ENCODE results near the gene GPRC5B. TPM values are rescaled to one million over a fixed set of nuclear protein-coding genes. Genes with fewer than 3 reads are reported as not detected.

Gene GPRC5B, protein sequence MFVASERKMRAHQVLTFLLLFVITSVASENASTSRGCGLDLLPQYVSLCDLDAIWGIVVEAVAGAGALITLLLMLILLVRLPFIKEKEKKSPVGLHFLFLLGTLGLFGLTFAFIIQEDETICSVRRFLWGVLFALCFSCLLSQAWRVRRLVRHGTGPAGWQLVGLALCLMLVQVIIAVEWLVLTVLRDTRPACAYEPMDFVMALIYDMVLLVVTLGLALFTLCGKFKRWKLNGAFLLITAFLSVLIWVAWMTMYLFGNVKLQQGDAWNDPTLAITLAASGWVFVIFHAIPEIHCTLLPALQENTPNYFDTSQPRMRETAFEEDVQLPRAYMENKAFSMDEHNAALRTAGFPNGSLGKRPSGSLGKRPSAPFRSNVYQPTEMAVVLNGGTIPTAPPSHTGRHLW
- not detected in 2 replicates for total RNA-seq (2014; rRNA removed; shearing (Covaris generic); ENCODE audit: low replicate concordance)

DNA sequence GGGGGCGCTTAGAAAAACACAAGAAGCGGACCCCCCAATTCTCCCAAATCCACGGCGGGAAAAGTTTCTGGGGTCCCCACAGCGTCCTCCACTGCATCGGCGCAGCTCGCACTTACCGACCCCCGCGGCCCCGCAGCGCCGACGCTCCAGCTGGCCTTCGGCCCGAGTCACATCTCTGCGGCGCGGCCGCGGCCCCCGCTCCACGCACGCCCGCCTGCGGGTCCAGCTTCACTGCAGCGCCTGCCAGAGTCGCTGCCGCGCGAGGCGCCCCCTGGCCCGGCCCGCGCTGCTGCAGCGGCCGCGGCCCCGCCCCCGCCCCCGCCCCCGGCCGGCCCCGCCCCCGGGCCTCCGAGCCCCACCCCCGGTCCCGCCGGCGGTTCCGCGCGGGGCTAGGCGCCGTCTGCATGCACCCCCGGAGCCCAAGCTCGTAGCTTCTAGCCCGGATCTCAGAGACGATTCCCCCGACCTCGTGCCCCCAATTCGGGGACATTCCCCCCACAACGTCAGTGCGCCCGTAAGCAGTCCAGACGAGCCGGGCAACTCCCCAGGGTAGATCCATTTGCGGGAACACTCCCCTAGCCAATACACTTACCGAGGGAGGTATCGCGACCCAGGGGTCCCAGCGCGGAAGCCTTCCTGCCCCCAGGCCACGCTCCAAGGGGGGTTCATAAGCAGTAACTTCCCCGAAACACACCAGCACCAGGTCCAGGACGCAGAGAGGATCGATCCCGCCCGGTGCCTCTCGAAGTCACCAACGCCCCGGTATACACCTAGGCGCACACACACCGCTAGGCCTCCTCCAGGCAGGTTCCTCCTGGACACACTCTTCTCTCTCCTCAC is at the start of gene GPRC5B:
TSS of gene GPRC5B (minus strand) at position 238 of the 840 bp plus-strand sequence. CDS start 12,003 bp downstream, outside the sequence.
- Histone ChIP-seq H3K79me2 (ENCODE audit: low read length) (no peaks in the 10 kb centered on the region), H3K4me3 (ENCODE audit: low read length) (no peak within 1 kb of the TSS), H3K9ac (ENCODE audit: low read length) (no peak within 1 kb of the TSS), H4K20me1 (ENCODE audit: insufficient read depth, low read depth, low read length) (no peaks in the 10 kb centered on the region), H3K9me2 (replicated peaks; ENCODE audit: insufficient read depth, low read length) (no peaks in the 10 kb centered on the region), H2AFZ (ENCODE audit: low read length) (no peak within 1 kb of the TSS), H3K27ac (ENCODE audit: low read length) (no peak within 1 kb of the TSS), H3K4me1 (ENCODE audit: low read length) (no peaks in the 10 kb centered on the region), H3K36me3 (ENCODE audit: insufficient read depth, low read length) (no peaks in the 10 kb centered on the region), H3K9me3 (ENCODE audit: low read length) (no peaks in the 10 kb centered on the region), H3K4me2 (ENCODE audit: low read depth, low read length, poor library complexity, severe bottlenecking) (no peak within 1 kb of the TSS), H3K27me3 (ENCODE audit: low read length) (no peaks in the 10 kb centered on the region)
- no peak for DNase-seq

DNA sequence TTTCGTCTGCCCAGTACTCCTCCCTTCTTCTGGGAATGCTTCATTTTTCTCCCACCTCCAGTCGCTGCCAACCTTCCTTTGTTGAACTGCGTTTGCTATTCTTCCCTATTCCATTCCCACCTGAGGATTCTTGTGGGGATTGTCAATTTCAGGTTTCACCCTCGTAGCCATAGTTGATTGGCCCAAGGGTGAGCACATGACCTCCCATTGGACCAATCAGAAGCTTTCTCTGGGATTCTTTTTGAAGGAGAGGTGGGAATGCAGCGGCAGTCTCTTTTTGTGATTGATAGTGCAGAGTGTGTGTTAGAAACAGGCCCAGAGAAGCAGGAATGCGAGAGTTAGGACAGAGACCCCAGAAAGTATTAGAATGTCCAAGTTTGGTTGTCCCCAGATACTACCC is 49.1 kb upstream of the GPRC5B start:
- no peaks in the 10 kb centered on the region for H3K4me1 ChIP-seq (ENCODE audit: low read length)

DNA sequence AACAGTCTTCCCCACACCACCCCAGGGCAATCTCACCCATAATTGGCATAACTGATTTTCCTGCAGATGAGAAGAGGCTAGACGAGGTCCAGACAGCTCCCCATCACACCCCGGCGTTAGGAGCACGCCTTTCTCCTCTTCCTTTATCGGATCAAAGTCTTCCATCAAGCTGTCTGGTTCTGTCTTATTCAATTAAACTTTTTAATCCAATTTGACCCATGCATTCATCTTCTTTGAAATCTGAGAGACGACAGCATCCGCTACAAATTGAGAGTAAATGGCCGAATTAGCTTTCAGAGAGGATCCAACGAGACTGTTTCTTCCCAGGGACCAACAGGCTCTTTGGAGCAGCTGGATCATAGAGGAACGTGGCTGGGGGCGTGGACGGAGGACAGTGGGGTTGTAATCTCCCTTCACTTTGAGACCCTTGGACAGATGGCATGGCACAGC is 44.4 kb upstream of the GPRC5B start:
- H3K9me2 ChIP-seq (replicated peaks; ENCODE audit: insufficient read depth, low read length): no peaks in the 10 kb centered on the region
- no peaks in the 10 kb centered on the region for H4K20me1 ChIP-seq (ENCODE audit: insufficient read depth, low read depth, low read length)
- H3K9me3 ChIP-seq (ENCODE audit: low read length): no peaks in the 10 kb centered on the region
- no peaks in the 10 kb centered on the region for H3K4me1 ChIP-seq (ENCODE audit: low read length)
- H3K79me2 ChIP-seq (ENCODE audit: low read length): no peaks in the 10 kb centered on the region
- no peak overlapping the region for H3K4me3 ChIP-seq (ENCODE audit: low read length)
- no peaks in the 10 kb centered on the region for H3K27me3 ChIP-seq (ENCODE audit: low read length)
- H3K27ac ChIP-seq (ENCODE audit: low read length): no peak overlapping the region
- H2AFZ ChIP-seq (ENCODE audit: low read length): no peak overlapping the region
- no peaks in the 10 kb centered on the region for H3K36me3 ChIP-seq (ENCODE audit: insufficient read depth, low read length)
- no peak overlapping the region for H3K9ac ChIP-seq (ENCODE audit: low read length)
- H3K4me2 ChIP-seq (ENCODE audit: low read depth, low read length, poor library complexity, severe bottlenecking): no peak overlapping the region
- DNase-seq: no peak

More for the DNA sequence above, 49.1 kb upstream of the GPRC5B start:
- Histone ChIP-seq H3K9me2 (replicated peaks; ENCODE audit: insufficient read depth, low read length) (no peaks in the 10 kb centered on the region), H4K20me1 (ENCODE audit: insufficient read depth, low read depth, low read length) (no peaks in the 10 kb centered on the region), H3K27me3 (ENCODE audit: low read length) (no peaks in the 10 kb centered on the region), H3K9me3 (ENCODE audit: low read length) (no peaks in the 10 kb centered on the region), H3K4me3 (ENCODE audit: low read length) (no peak overlapping the region), H3K79me2 (ENCODE audit: low read length) (no peaks in the 10 kb centered on the region), H3K36me3 (ENCODE audit: insufficient read depth, low read length) (no peaks in the 10 kb centered on the region), H2AFZ (ENCODE audit: low read length) (no peak overlapping the region), H3K9ac (ENCODE audit: low read length) (no peak overlapping the region), H3K27ac (ENCODE audit: low read length) (no peak overlapping the region), H3K4me2 (ENCODE audit: low read depth, low read length, poor library complexity, severe bottlenecking) (no peak overlapping the region)
- DNase-seq: no peak

DNA sequence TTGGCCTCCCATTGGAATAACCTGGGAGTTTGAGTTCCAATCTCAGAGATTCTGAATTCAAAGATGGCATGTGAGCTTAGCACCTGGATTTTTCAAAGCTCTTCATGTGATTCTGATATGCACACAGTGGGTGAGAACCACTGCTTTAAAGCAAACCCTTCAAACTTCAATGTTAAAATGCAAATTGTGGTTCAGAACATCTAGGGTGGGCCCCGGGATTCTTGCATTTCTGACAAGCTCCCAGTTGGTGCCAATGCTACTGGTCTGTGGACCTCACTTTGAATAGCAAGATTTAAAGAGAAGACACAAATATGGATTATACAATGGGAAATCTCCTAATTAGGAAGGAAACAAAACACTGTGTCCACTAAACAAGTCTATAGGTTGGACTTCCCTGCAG is 43.8 kb upstream of the GPRC5B start:
- Histone ChIP-seq H4K20me1 (ENCODE audit: insufficient read depth, low read depth, low read length) (no peaks in the 10 kb centered on the region), H3K9me2 (replicated peaks; ENCODE audit: insufficient read depth, low read length) (no peaks in the 10 kb centered on the region), H3K4me2 (ENCODE audit: low read depth, low read length, poor library complexity, severe bottlenecking) (no peak overlapping the region), H3K9me3 (ENCODE audit: low read length) (no peaks in the 10 kb centered on the region), H3K27ac (ENCODE audit: low read length) (no peak overlapping the region), H3K79me2 (ENCODE audit: low read length) (no peaks in the 10 kb centered on the region), H3K4me1 (ENCODE audit: low read length) (no peaks in the 10 kb centered on the region), H3K9ac (ENCODE audit: low read length) (no peak overlapping the region), H3K4me3 (ENCODE audit: low read length) (no peak overlapping the region), H3K27me3 (ENCODE audit: low read length) (no peaks in the 10 kb centered on the region), H3K36me3 (ENCODE audit: insufficient read depth, low read length) (no peaks in the 10 kb centered on the region), H2AFZ (ENCODE audit: low read length) (no peak overlapping the region)
- no peak for DNase-seq

DNA sequence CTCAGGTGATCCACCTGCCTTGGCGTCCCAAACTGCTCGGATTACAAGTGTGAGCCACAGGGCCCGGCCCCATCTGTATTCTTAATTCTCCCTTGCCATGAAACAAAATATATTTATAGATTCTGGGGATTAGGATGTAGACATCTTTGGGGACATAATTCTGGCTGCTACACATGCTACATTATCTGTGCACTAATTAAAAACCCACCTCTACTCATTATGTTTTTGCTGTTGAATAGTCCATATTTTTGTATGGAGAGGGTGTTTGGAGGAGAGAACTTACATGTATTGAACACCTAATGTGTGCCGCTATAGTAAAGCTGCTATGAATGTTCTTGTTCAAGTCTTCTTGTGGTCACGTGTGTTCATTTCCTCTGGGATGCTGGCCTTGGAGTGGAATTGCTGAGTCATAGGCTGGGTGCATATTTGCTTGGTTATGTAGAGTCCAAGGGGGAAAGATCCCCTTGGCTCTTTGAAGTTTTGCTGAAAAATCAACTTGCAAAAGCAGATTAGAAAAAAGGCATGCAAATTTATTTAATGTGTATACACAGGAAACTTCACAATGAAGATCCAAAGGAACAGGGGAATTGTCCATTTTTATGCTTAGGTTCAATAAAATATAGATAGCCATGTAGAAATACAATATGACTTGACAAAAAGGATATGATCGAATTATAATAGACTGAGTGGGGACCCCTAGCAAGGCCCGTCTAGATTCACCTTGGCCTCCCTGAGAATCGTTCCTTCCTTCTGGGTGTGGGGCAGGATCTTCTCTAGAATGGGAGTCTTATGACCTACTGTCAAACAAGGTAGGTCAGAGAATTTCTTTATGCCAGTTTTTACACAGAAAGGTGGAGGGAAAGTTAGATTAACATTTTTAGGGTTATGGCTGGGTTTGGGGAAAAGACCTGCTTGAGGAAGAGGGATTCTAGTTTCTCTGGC is 42.1 kb upstream of the GPRC5B start:
- Histone ChIP-seq H3K4me3 (ENCODE audit: low read length) (no peak overlapping the region), H3K27ac (ENCODE audit: low read length) (no peak overlapping the region), H3K9me2 (replicated peaks; ENCODE audit: insufficient read depth, low read length) (no peaks in the 10 kb centered on the region), H3K79me2 (ENCODE audit: low read length) (no peaks in the 10 kb centered on the region), H3K4me1 (ENCODE audit: low read length) (no peaks in the 10 kb centered on the region), H3K4me2 (ENCODE audit: low read depth, low read length, poor library complexity, severe bottlenecking) (no peak overlapping the region), H3K27me3 (ENCODE audit: low read length) (no peaks in the 10 kb centered on the region), H3K9ac (ENCODE audit: low read length) (no peak overlapping the region), H2AFZ (ENCODE audit: low read length) (no peak overlapping the region), H4K20me1 (ENCODE audit: insufficient read depth, low read depth, low read length) (no peaks in the 10 kb centered on the region), H3K36me3 (ENCODE audit: insufficient read depth, low read length) (no peaks in the 10 kb centered on the region), H3K9me3 (ENCODE audit: low read length) (no peaks in the 10 kb centered on the region)
- no peak for DNase-seq

DNA sequence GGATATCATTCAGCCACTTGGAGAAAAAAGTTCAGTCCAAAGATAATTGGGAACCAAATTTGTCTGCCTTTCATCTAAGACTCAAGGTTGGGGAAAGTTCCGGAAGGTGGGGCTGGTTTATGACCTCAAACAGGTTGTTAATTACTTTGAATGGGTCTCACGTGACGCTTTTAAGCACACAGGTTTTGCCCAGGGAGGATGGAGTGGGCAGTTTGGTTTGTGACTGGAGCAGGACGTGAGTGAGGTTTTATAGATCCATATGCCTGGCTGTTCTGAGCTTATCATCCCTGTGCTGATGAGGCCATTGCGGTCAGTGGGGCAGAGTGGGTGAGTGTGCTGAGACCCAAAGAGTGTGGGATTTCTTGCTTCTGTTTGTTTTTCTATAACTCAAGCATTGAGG is 38.7 kb upstream of the GPRC5B start:
- Histone ChIP-seq H2AFZ (ENCODE audit: low read length) (no peak overlapping the region), H3K4me2 (ENCODE audit: low read depth, low read length, poor library complexity, severe bottlenecking) (no peak overlapping the region), H3K9me3 (ENCODE audit: low read length) (no peaks in the 10 kb centered on the region), H3K27me3 (ENCODE audit: low read length) (no peaks in the 10 kb centered on the region), H3K9me2 (replicated peaks; ENCODE audit: insufficient read depth, low read length) (no peaks in the 10 kb centered on the region), H3K27ac (ENCODE audit: low read length) (no peak overlapping the region), H3K4me3 (ENCODE audit: low read length) (no peak overlapping the region), H3K9ac (ENCODE audit: low read length) (no peak overlapping the region), H3K36me3 (ENCODE audit: insufficient read depth, low read length) (no peaks in the 10 kb centered on the region), H4K20me1 (ENCODE audit: insufficient read depth, low read depth, low read length) (no peaks in the 10 kb centered on the region), H3K4me1 (ENCODE audit: low read length) (no peaks in the 10 kb centered on the region), H3K79me2 (ENCODE audit: low read length) (no peaks in the 10 kb centered on the region)
- DNase-seq: no peak

DNA sequence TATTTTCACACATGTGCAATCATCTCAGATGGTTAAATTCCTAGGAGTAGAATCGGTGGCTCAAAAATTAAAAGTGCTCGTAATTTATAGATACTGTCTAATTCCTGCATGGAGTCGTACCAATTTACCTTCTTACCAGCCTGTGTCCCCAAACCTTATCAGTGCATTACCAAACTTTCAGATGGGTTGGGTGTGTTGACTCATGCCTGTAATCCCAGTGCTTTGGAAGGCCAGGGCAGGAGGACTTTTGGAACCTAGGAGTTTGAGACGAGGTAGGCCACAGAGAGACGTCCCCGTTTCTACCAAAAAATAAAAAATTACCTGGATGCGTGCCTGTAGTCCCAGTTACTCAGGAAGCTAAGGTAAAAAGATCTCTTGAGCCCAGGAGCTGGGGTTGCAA is 34.5 kb upstream of the GPRC5B start:
- Histone ChIP-seq H3K4me2 (ENCODE audit: low read depth, low read length, poor library complexity, severe bottlenecking) (no peak overlapping the region), H3K9me3 (ENCODE audit: low read length) (no peaks in the 10 kb centered on the region), H3K9me2 (replicated peaks; ENCODE audit: insufficient read depth, low read length) (no peaks in the 10 kb centered on the region), H3K27me3 (ENCODE audit: low read length) (no peaks in the 10 kb centered on the region), H3K4me3 (ENCODE audit: low read length) (no peak overlapping the region), H3K9ac (ENCODE audit: low read length) (no peak overlapping the region), H3K79me2 (ENCODE audit: low read length) (no peaks in the 10 kb centered on the region), H3K27ac (ENCODE audit: low read length) (no peak overlapping the region), H4K20me1 (ENCODE audit: insufficient read depth, low read depth, low read length) (no peaks in the 10 kb centered on the region), H3K4me1 (ENCODE audit: low read length) (no peaks in the 10 kb centered on the region), H3K36me3 (ENCODE audit: insufficient read depth, low read length) (no peaks in the 10 kb centered on the region), H2AFZ (ENCODE audit: low read length) (no peak overlapping the region)
- no peak for DNase-seq
